Measurements from ENCODE around the gene PLXDC1.

GRCh38 chr17:39077252-39077651, 74.2 kb downstream of the PLXDC1 start:
- TF ChIP-seq ZNF274 (CRISPR knock-in tag; IDR thresholded peaks at IDR 0.05) (no peak), CTCF (CRISPR knock-in tag; IDR thresholded peaks at IDR 0.05) (no peak), ZNF780A (CRISPR knock-in tag; IDR thresholded peaks at IDR 0.05) (no peak), NBN (conservative IDR thresholded peaks at IDR 0.05) (no peak), EP300 (IDR thresholded peaks at IDR 0.05; ENCODE audit: low read depth in 2 of 2, low read length in 2 of 2) (no peak), EP300 (CRISPR knock-in tag; IDR thresholded peaks at IDR 0.05; ENCODE audit: borderline replicate concordance) (no peak), GTF2F1 (IDR thresholded peaks at IDR 0.05; ENCODE audit: low read length) (no peak), ZNF530 (CRISPR knock-in tag; IDR thresholded peaks at IDR 0.05; ENCODE audit: low read depth) (no peak), ZFX (CRISPR knock-in tag; IDR thresholded peaks at IDR 0.05; ENCODE audit: low read depth) (no peak), ZNF615 (CRISPR knock-in tag; IDR thresholded peaks at IDR 0.05; ENCODE audit: borderline replicate concordance) (no peak), PRPF4 (IDR thresholded peaks at IDR 0.05; ENCODE audit: low read depth, low read length, poor library complexity, severe bottlenecking) (no peak), PREB (CRISPR knock-in tag; IDR thresholded peaks at IDR 0.05) (no peak), DR1 (CRISPR knock-in tag; IDR thresholded peaks at IDR 0.05) (no peak), FOSL1 (CRISPR knock-in tag; IDR thresholded peaks at IDR 0.05; ENCODE audit: borderline replicate concordance) (no peak), RAD21 (CRISPR knock-in tag; IDR thresholded peaks at IDR 0.05) (no peak)
